ENCODE results near the gene NIFK.
A peak's percentile ranks its signal among the peaks of the same experiment; 100 is the strongest.
"Not testable (repeated sequence)": the region's sequence is repeated elsewhere in the genome, so short reads cannot be mapped to it uniquely, and the experiment has no call there.

NIFK gene

DNA sequence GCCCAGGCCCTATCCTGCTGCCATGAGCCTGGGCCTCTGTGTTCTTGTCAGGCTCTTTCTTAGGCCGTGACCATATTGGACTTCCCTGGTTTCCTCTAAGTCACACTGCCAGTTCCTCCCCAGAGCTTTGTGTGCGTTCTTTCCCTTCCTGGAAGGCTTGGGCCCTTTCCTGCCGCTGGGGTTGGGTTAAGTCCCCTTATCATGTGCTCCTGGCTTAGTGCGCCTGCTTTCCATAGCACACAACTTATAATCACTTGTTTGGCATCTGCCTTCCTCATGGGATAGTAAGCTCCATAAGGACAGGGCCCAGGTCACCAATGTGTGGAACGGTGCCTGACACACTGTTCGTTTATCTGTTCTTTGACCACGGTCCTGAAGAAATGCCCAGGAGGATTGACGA is 31.3 kb downstream of the NIFK start:
- TF ChIP-seq CTCF (IDR thresholded peaks at IDR 0.05; ENCODE audit: control insufficient read depth, insufficient read depth, low read depth, low read length, missing control alignments), result no peak
- no peak for DNase-seq (ENCODE audit: low read depth)
- no peak overlapping the region for H3K4me3 ChIP-seq (ENCODE audit: control insufficient read depth, low read depth, low read length)

DNA sequence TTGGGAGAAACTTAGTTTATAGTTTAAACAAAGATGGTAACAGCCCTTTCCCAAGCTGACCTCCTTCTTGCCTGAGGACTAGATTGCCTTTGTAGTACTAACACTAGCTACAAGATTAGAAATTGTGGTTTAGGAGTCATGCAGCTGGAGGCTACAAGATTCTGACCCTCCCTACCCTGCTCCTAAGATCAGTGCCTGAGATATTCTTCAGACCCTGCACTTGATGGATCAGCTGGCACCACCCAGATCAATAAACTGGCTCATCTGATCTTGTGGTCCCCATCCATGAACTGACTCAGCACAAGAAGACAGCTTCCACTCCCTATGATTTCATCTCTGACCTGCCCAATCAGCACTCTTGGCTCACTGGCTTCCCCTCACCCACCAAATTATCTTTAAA is 34.9 kb downstream of the NIFK start:
- H3K4me3 ChIP-seq (ENCODE audit: control insufficient read depth, low read depth, low read length); DNase-seq (ENCODE audit: low read depth): not testable (repeated sequence)

- H3K4me3 ChIP-seq (ENCODE audit: control insufficient read depth, low read depth, low read length), result no peak overlapping the region
- peak; percentile 43 for DNase-seq (ENCODE audit: low read depth)
- no peak for TF ChIP-seq CTCF (IDR thresholded peaks at IDR 0.05; ENCODE audit: control insufficient read depth, insufficient read depth, low read depth, low read length, missing control alignments)
These were observed 37.0 kb downstream of the NIFK start for GRCh38 chr2:121699421-121700333.

- no peak overlapping the region for H3K4me3 ChIP-seq (ENCODE audit: control insufficient read depth, low read depth, low read length)
- no peak for DNase-seq (ENCODE audit: low read depth)
- no peak for TF ChIP-seq CTCF (IDR thresholded peaks at IDR 0.05; ENCODE audit: control insufficient read depth, insufficient read depth, low read depth, low read length, missing control alignments)
These were observed 38.3 kb downstream of the NIFK start for GRCh38 chr2:121698318-121698930.

DNA sequence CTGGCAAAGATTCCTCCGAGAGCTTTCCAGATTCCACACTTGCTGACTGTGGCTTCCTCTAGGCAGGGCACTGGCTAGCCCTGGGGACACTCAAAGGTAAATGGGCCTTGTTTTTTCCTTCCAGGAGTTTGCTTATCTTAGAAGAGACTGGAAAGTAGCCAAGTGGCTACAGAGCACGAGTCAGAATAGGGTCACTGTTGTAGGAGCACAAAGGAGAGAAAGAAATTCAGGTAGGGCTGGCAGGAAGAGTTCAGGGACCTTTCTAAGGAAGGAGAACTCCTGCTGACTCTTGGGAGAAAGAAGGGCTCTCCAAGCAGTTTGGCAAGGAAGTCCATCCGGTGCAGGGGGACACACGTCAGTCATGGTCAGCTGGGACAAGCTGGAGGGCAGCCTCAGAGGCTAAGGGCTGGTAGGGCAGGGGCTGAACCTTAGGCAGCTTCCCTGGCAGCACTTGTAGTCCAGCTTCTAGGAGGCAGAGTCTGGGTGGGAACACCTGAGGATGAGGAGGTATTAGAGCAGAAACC is 39.5 kb downstream of the NIFK start:
- DNase-seq (ENCODE audit: low read depth), result no peak
- no peak overlapping the region for H3K4me3 ChIP-seq (ENCODE audit: control insufficient read depth, low read depth, low read length)
- no peak for TF ChIP-seq CTCF (IDR thresholded peaks at IDR 0.05; ENCODE audit: control insufficient read depth, insufficient read depth, low read depth, low read length, missing control alignments)

DNA sequence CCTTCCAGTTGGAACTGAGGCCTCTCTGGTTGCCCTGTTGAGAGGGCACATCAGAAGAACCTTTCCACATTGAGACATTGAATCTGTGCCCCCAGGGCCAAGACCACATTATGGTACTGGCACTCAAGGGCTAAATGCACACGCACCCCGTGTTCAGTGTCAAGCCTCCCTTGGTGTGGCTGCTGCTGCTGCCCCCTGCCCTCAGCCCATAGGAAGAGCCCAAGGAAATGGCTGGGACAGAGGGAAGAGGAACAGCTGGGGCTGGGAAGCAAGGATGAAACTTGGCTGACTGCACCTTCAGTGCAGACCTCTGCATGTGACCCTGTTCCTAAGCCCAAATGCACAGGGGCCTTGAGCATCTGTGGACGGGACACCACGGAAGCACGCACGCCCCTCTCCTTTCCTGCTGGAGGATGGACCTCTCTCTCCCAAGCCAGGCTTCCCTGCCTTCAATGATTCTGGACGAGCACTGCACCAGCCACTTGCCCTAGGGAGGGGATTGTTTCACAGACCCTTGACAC is 40.2 kb downstream of the NIFK start:
- TF ChIP-seq CTCF (IDR thresholded peaks at IDR 0.05; ENCODE audit: control insufficient read depth, insufficient read depth, low read depth, low read length, missing control alignments), result no peak
- H3K4me3 ChIP-seq (ENCODE audit: control insufficient read depth, low read depth, low read length), result no peak overlapping the region
- no peak for DNase-seq (ENCODE audit: low read depth)

DNA sequence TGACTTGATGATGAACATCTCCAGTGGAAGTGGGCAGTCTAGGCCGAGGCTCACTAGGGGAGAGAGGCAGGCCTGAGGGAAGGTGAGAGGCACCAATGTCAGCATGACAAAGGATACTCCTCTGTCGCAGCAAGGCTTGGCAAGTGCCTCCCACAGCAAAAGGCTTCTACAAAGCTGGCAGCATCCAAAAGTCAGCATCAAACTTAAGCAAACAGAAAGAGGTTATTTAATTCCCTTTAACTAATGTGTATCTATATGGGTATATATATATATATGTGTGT is 41.6 kb downstream of the NIFK start:
- TF ChIP-seq CTCF (IDR thresholded peaks at IDR 0.05; ENCODE audit: control insufficient read depth, insufficient read depth, low read depth, low read length, missing control alignments), result no peak
- H3K4me3 ChIP-seq (ENCODE audit: control insufficient read depth, low read depth, low read length), result no peak overlapping the region
- DNase-seq (ENCODE audit: low read depth), result no peak
